ENCODE measurements around the gene GHRHR. TPM values are rescaled to one million over a fixed set of nuclear protein-coding genes. Genes with fewer than 3 reads are reported as not detected.

Gene GHRHR
- total and polyA plus RNA-seq, 9 of the 15 experiments (the other 6 are each of a cell fraction or from before 2014, with no cell fraction given): not detected

- TF ChIP-seq, protein P1, sequence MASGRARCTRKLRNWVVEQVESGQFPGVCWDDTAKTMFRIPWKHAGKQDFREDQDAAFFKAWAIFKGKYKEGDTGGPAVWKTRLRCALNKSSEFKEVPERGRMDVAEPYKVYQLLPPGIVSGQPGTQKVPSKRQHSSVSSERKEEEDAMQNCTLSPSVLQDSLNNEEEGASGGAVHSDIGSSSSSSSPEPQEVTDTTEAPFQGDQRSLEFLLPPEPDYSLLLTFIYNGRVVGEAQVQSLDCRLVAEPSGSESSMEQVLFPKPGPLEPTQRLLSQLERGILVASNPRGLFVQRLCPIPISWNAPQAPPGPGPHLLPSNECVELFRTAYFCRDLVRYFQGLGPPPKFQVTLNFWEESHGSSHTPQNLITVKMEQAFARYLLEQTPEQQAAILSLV (tag; IDR thresholded peaks at IDR 0.05): no peak
- no peak for TF ChIP-seq JUNB (CRISPR knock-in tag; conservative IDR thresholded peaks at IDR 0.05)
- TF ChIP-seq RNF219 (CRISPR knock-in tag; IDR thresholded peaks at IDR 0.05): no peak
- TF ChIP-seq RBM39 (optimal IDR thresholded peaks at IDR 0.05; ENCODE audit: low read depth, low read length): no peak
- TF ChIP-seq C11orf30 (IDR thresholded peaks at IDR 0.05; ENCODE audit: low read depth): no peak
- TF ChIP-seq ILK (tag; IDR thresholded peaks at IDR 0.05; ENCODE audit: borderline replicate concordance, low read depth): no peak
- TF ChIP-seq ZFP30 (CRISPR knock-in tag; IDR thresholded peaks at IDR 0.05; ENCODE audit: borderline replicate concordance): no peak
- TF ChIP-seq CBX3 (IDR thresholded peaks at IDR 0.05; ENCODE audit: borderline replicate concordance in 1 of 2, low read length in 2 of 2): peak in 1 of 2 experiments; percentile 63; a peak in 1 of 3 replicates
- TF ChIP-seq MCM5 (IDR thresholded peaks at IDR 0.05; ENCODE audit: low read depth): no peak
- TF ChIP-seq, protein P2, sequence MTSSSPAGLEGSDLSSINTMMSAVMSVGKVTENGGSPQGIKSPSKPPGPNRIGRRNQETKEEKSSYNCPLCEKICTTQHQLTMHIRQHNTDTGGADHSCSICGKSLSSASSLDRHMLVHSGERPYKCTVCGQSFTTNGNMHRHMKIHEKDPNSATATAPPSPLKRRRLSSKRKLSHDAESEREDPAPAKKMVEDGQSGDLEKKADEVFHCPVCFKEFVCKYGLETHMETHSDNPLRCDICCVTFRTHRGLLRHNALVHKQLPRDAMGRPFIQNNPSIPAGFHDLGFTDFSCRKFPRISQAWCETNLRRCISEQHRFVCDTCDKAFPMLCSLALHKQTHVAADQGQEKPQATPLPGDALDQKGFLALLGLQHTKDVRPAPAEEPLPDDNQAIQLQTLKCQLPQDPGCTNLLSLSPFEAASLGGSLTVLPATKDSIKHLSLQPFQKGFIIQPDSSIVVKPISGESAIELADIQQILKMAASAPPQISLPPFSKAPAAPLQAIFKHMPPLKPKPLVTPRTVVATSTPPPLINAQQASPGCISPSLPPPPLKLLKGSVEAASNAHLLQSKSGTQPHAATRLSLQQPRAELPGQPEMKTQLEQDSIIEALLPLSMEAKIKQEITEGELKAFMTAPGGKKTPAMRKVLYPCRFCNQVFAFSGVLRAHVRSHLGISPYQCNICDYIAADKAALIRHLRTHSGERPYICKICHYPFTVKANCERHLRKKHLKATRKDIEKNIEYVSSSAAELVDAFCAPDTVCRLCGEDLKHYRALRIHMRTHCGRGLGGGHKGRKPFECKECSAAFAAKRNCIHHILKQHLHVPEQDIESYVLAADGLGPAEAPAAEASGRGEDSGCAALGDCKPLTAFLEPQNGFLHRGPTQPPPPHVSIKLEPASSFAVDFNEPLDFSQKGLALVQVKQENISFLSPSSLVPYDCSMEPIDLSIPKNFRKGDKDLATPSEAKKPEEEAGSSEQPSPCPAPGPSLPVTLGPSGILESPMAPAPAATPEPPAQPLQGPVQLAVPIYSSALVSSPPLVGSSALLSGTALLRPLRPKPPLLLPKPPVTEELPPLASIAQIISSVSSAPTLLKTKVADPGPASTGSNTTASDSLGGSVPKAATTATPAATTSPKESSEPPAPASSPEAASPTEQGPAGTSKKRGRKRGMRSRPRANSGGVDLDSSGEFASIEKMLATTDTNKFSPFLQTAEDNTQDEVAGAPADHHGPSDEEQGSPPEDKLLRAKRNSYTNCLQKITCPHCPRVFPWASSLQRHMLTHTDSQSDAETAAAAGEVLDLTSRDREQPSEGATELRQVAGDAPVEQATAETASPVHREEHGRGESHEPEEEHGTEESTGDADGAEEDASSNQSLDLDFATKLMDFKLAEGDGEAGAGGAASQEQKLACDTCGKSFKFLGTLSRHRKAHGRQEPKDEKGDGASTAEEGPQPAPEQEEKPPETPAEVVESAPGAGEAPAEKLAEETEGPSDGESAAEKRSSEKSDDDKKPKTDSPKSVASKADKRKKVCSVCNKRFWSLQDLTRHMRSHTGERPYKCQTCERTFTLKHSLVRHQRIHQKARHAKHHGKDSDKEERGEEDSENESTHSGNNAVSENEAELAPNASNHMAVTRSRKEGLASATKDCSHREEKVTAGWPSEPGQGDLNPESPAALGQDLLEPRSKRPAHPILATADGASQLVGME (CRISPR knock-in tag; IDR thresholded peaks at IDR 0.05): 0 out of 2 replicates have a peak, but pooled peaks have one; percentile 45
- peak; percentile 97 for TF ChIP-seq TFAP4 (CRISPR knock-in tag; IDR thresholded peaks at IDR 0.05; ENCODE audit: borderline replicate concordance)
- no peak for TF ChIP-seq ZNF347 (CRISPR knock-in tag; IDR thresholded peaks at IDR 0.05; ENCODE audit: low read depth)
- TF ChIP-seq ARNT (IDR thresholded peaks at IDR 0.05): peak; percentile 86 to 93
- TF ChIP-seq, protein P3, sequence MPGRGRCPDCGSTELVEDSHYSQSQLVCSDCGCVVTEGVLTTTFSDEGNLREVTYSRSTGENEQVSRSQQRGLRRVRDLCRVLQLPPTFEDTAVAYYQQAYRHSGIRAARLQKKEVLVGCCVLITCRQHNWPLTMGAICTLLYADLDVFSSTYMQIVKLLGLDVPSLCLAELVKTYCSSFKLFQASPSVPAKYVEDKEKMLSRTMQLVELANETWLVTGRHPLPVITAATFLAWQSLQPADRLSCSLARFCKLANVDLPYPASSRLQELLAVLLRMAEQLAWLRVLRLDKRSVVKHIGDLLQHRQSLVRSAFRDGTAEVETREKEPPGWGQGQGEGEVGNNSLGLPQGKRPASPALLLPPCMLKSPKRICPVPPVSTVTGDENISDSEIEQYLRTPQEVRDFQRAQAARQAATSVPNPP (IDR thresholded peaks at IDR 0.05; ENCODE audit: borderline replicate concordance, insufficient read depth, insufficient read length): no peak
- TF ChIP-seq ELF2 (CRISPR knock-in tag; IDR thresholded peaks at IDR 0.05): no peak
- no peak for TF ChIP-seq E2F3 (CRISPR knock-in tag; IDR thresholded peaks at IDR 0.05)
- no peak for TF ChIP-seq POLR2H (tag; IDR thresholded peaks at IDR 0.05; ENCODE audit: low read depth)
Measured at GRCh38 chr7:30915005-30915601, 48.6 kb upstream of the GHRHR start (continued).

Data from K562 (cell line).